Testis (tissue), 3 donors: ENCODE measurements around the gene TRMT112. TPM values are rescaled to one million over a fixed set of nuclear protein-coding genes. Genes with fewer than 3 reads are reported as not detected.

Experiments used
- DNase-seq: peaks from one replicate; pipeline ENCODE4 v3.0.0-alpha.2; 2019
- H3K27ac ChIP-seq, 2 donors: fragments of 200-600 bp; sonication (generic); one replicate each; pipeline ENCODE4 v1.5.1; 2019
- H3K27me3 ChIP-seq: fragments of 200-600 bp; sonication (generic); one replicate; pipeline ENCODE4 v1.5.1; 2019
- H3K36me3 ChIP-seq: fragments of 200-600 bp; sonication (generic); one replicate; pipeline ENCODE4 v1.5.1; 2017; ENCODE audit warnings: low read depth; ENCODE audit errors: missing control alignments
- H3K4me1 ChIP-seq: fragments of 200-600 bp; sonication (generic); one replicate; pipeline ENCODE4 v1.5.1; 2019
- H3K4me3 ChIP-seq, 2 donors: fragments of 200-600 bp; sonication (generic); one replicate each; pipeline ENCODE4 v1.5.1; 2017 to 2019
- H3K9me3 ChIP-seq: fragments of 200-600 bp; sonication (generic); one replicate; pipeline ENCODE4 v1.5.1; 2017
- POLR2A ChIP-seq: fragments of 450-650 bp; IDR thresholded peaks from one replicate; pipeline ENCODE4 v1.6.1; 2017; ENCODE audit warnings: antibody characterized with exemption, mild to moderate bottlenecking, moderate library complexity
- WGBS, 2 donors: methylation state at CpG; one replicate each; pipeline ENCODE4 v1.1.5; 2018; 5-methylcytosine and 5-hydroxymethylcytosine counted together
- intact Hi-C: fragments of 100-400 bp; cut with DNase I; formaldehyde crosslinking; loops from one replicate; pipeline ENCODE4 v1.15.1; 2023; ENCODE audit warnings: low total_unique reads
- polyA plus RNA-seq: library from polyadenylated mRNA; stranded (reverse); fragments of 350-450 nt; fragmentation: Illumina TruSeq; extraction: RNeasy Lipid Tissue Mini Kit (QIAGEN cat#74804); gene quantifications from one replicate; pipeline ENCODE4 v1.2.3, GENCODE V29; 2014; ENCODE audit warnings: low read depth, low replicate concordance; ENCODE audit not compliant: insufficient read depth
- total RNA-seq, 2 donors: library from RNA; depleted of rRNA; stranded (reverse); fragments of >200 nt; gene quantifications; one replicate each; pipeline ENCODE4 v1.2.3, GENCODE V29; 2016
- TF ChIP-seq, protein P1 (sequence below), 3 experiments: fragments of 450-650 bp in 2 of 3; fragments of 200-600 bp in 1 of 3; sonication (generic) in 1 of 3; IDR thresholded peaks; one replicate each; pipeline ENCODE4 v1.5.1; 2016 to 2019; ENCODE audit warnings: antibody characterized with exemption in 3 of 3, mild to moderate bottlenecking in 2 of 3, moderate library complexity in 1 of 3

TRMT112 gene
- total and polyA plus RNA-seq, 3 donors from 2014 or later, result 275 to 340 (median 303) TPM

DNA sequence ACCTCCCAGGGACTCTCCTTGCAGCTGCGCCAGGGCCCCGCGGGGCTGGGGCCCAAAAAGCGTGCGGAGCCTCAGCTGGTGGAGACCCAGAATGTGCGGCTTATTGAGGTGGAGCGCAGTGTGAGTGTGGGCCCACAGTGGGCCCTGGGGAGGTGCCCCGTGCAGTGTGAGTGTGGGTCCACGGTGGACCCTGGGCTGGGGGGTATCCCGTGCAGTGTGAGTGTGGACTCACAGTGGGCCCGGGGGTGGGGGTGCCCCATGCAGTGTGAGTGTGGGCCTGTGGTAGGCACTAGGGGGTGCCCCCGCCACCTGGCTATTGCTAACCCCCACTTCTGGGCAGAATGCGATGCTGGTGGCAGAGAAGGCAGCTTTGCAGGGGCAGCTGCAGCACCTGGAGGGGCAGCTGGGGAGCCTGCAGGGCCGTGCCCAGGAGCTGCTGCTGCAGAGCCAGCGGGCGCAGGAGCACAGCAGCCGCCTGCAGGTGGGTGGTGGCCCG is 33.8 kb upstream of the TRMT112 start:
- no peak for DNase-seq
- Histone ChIP-seq H3K36me3 (no peaks in the 10 kb centered on the region), H3K27ac (no peak overlapping the region), H3K27me3 (no peaks in the 10 kb centered on the region), H3K4me3 (no peak overlapping the region), H3K9me3 (no peaks in the 10 kb centered on the region), H3K4me1 (peaks cover 17% of the 10 kb centered on the region)
- TF ChIP-seq POLR2A, result no peak
- TF ChIP-seq, protein P1, sequence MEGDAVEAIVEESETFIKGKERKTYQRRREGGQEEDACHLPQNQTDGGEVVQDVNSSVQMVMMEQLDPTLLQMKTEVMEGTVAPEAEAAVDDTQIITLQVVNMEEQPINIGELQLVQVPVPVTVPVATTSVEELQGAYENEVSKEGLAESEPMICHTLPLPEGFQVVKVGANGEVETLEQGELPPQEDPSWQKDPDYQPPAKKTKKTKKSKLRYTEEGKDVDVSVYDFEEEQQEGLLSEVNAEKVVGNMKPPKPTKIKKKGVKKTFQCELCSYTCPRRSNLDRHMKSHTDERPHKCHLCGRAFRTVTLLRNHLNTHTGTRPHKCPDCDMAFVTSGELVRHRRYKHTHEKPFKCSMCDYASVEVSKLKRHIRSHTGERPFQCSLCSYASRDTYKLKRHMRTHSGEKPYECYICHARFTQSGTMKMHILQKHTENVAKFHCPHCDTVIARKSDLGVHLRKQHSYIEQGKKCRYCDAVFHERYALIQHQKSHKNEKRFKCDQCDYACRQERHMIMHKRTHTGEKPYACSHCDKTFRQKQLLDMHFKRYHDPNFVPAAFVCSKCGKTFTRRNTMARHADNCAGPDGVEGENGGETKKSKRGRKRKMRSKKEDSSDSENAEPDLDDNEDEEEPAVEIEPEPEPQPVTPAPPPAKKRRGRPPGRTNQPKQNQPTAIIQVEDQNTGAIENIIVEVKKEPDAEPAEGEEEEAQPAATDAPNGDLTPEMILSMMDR (IDR thresholded peaks at IDR 0.05), result no peak
- intact Hi-C loops, result no loop called here
- WGBS, 2 donors, result 90 to 97% methylated on average over 10 to 18 of the region's 18 CpGs

GRCh38 chr11:64349404-64349803 is 32.0 kb upstream of the TRMT112 start:
- no peak for DNase-seq
- intact Hi-C loops, result no loop called here
- Histone ChIP-seq H3K4me1 (peaks cover 7% of the 10 kb centered on the region), H3K27ac (no peak overlapping the region), H3K27me3 (no peaks in the 10 kb centered on the region), H3K9me3 (no peaks in the 10 kb centered on the region), H3K36me3 (no peaks in the 10 kb centered on the region), H3K4me3 (no peak overlapping the region)
- no peak for TF ChIP-seq POLR2A
- TF ChIP-seq, protein P1 (IDR thresholded peaks at IDR 0.05), result no peak
- WGBS, 2 donors, result 89 to 93% methylated on average over 7 to 11 of the region's 11 CpGs

GRCh38 chr11:64349025-64349387 is 31.6 kb upstream of the TRMT112 start:
- no peaks in the 10 kb centered on the region for H3K27me3 ChIP-seq
- WGBS, 2 donors, result 90 to 96% methylated on average over 7 of the region's 7 CpGs
- TF ChIP-seq POLR2A, result no peak
- TF ChIP-seq, protein P1 (IDR thresholded peaks at IDR 0.05), result no peak
- no peaks in the 10 kb centered on the region for H3K9me3 ChIP-seq
- DNase-seq, result no peak
- H3K27ac ChIP-seq, result no peak overlapping the region
- no peak overlapping the region for H3K4me3 ChIP-seq
- H3K36me3 ChIP-seq, result no peaks in the 10 kb centered on the region
- peaks cover 6% of the 10 kb centered on the region for H3K4me1 ChIP-seq
- intact Hi-C loops, result no loop called here

- Histone ChIP-seq H3K4me1 (peaks cover 1% of the 10 kb centered on the region), H3K27me3 (no peaks in the 10 kb centered on the region), H3K4me3 (no peak overlapping the region), H3K9me3 (no peaks in the 10 kb centered on the region), H3K27ac (no peak overlapping the region), H3K36me3 (no peaks in the 10 kb centered on the region)
- intact Hi-C loops, result no loop called here
- TF ChIP-seq, protein P1 (IDR thresholded peaks at IDR 0.05), result no peak
- no peak for TF ChIP-seq POLR2A
- DNase-seq, result no peak
- 79 to 80% methylated on average over 9 to 14 of the region's 14 CpGs for WGBS, 2 donors
These were observed 31.1 kb upstream of the TRMT112 start for GRCh38 chr11:64348383-64349024.
